K562 (cell line): Measurements from ENCODE around the gene EHMT2. TPM values are rescaled to one million over a fixed set of nuclear protein-coding genes. Genes with fewer than 3 reads are reported as not detected.

ENCODE experiments used
- ATF1 ChIP-seq, 2 experiments: fragments of 450-650 bp in 1 of 2; IDR thresholded peaks; 2 replicates each; pipeline ENCODE4 v1.6.1; 2016; ENCODE audit warnings: missing compliant biosample characterization in 1 of 2, missing genetic modification characterization in 1 of 2
- RBM14 ChIP-seq: fragments of 200-400 bp; formaldehyde crosslinking; IDR thresholded peaks from 2 replicates; pipeline ENCODE4 v1.6.1; 2018; ENCODE audit warnings: low read depth, mild to moderate bottlenecking, low read length, moderate library complexity, borderline replicate concordance; ENCODE audit not compliant: insufficient read depth
- RUNX1 ChIP-seq: sonication (generic); IDR thresholded peaks from 2 replicates; pipeline ENCODE4 v1.6.1; 2016; ENCODE audit warnings: antibody characterized with exemption, low read depth
- ZSCAN32 ChIP-seq: fragments of 450-650 bp; formaldehyde crosslinking; IDR thresholded peaks from 2 replicates; pipeline ENCODE4 v1.4.0; 2020; ENCODE audit warnings: mild to moderate bottlenecking, moderate library complexity
- polyA plus RNA-seq, 8 experiments: library from polyadenylated mRNA; depleted of rRNA in 4 of 8; stranded (reverse) in 5 of 8; unstranded in 3 of 8; fragments of >200 nt; fragmentation: Nextera tagmentation in 2 of 8; fragmentation: Illumina TruSeq in 1 of 8; extraction: Ambion mirVana in 2 of 8; extraction: Trizol in 1 of 8; gene quantifications; 2 replicates each; pipeline versions ENCODE4 v1.2.1 to v1.2.3, GENCODE V29; 2011 to 2014; ENCODE audit warnings: inconsistent platforms in 1 of 8, missing spikeins in 1 of 8
- total RNA-seq, 7 experiments: library from RNA; depleted of rRNA in 6 of 7; stranded (reverse); fragments of >200 nt in 6 of 7; fragmentation: Illumina TruSeq in 2 of 7; extraction: Trizol in 2 of 7; gene quantifications; 2 replicates each; pipeline versions ENCODE4 v1.2.1 to v1.2.3, GENCODE V29; 2011 to 2021; ENCODE audit warnings: low replicate concordance in 1 of 7
- TF ChIP-seq, protein P1 (sequence below): fragments of 450-650 bp; IDR thresholded peaks from 2 replicates; pipeline ENCODE4 v1.6.1; 2016; ENCODE audit warnings: mild to moderate bottlenecking, moderate library complexity

The EHMT2 gene
- total and polyA plus RNA-seq, 9 of the 15 experiments (the other 6 are each of a cell fraction or from before 2014, with no cell fraction given): 2.1 to 63.8 (median 38.5) TPM

DNA sequence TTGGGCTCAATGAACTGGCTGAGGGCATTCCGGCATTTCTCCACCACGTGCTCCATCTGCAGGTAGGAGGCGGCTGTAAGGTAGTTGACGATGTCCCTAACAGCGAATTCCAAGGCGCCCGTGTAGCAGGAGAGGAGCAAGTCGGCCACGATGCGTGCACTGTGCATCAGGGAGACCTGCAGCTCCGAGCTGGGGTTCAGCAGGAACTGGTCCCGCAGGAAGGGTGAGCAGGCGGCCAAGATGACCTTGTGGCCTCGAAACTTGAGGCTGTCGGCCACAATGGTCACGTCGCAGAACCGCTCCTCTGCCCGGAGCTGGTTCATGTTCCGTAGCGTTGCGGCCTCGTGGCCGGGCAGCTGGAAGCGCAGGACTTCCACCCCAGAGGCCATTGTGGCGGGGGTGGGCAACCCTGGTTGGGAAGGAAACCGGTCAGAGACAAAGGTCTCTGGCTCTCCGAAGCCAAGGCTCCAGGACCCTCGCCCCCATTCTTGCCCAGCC is 3.5 kb upstream of the EHMT2 start (continued):
- TF ChIP-seq, protein P1, sequence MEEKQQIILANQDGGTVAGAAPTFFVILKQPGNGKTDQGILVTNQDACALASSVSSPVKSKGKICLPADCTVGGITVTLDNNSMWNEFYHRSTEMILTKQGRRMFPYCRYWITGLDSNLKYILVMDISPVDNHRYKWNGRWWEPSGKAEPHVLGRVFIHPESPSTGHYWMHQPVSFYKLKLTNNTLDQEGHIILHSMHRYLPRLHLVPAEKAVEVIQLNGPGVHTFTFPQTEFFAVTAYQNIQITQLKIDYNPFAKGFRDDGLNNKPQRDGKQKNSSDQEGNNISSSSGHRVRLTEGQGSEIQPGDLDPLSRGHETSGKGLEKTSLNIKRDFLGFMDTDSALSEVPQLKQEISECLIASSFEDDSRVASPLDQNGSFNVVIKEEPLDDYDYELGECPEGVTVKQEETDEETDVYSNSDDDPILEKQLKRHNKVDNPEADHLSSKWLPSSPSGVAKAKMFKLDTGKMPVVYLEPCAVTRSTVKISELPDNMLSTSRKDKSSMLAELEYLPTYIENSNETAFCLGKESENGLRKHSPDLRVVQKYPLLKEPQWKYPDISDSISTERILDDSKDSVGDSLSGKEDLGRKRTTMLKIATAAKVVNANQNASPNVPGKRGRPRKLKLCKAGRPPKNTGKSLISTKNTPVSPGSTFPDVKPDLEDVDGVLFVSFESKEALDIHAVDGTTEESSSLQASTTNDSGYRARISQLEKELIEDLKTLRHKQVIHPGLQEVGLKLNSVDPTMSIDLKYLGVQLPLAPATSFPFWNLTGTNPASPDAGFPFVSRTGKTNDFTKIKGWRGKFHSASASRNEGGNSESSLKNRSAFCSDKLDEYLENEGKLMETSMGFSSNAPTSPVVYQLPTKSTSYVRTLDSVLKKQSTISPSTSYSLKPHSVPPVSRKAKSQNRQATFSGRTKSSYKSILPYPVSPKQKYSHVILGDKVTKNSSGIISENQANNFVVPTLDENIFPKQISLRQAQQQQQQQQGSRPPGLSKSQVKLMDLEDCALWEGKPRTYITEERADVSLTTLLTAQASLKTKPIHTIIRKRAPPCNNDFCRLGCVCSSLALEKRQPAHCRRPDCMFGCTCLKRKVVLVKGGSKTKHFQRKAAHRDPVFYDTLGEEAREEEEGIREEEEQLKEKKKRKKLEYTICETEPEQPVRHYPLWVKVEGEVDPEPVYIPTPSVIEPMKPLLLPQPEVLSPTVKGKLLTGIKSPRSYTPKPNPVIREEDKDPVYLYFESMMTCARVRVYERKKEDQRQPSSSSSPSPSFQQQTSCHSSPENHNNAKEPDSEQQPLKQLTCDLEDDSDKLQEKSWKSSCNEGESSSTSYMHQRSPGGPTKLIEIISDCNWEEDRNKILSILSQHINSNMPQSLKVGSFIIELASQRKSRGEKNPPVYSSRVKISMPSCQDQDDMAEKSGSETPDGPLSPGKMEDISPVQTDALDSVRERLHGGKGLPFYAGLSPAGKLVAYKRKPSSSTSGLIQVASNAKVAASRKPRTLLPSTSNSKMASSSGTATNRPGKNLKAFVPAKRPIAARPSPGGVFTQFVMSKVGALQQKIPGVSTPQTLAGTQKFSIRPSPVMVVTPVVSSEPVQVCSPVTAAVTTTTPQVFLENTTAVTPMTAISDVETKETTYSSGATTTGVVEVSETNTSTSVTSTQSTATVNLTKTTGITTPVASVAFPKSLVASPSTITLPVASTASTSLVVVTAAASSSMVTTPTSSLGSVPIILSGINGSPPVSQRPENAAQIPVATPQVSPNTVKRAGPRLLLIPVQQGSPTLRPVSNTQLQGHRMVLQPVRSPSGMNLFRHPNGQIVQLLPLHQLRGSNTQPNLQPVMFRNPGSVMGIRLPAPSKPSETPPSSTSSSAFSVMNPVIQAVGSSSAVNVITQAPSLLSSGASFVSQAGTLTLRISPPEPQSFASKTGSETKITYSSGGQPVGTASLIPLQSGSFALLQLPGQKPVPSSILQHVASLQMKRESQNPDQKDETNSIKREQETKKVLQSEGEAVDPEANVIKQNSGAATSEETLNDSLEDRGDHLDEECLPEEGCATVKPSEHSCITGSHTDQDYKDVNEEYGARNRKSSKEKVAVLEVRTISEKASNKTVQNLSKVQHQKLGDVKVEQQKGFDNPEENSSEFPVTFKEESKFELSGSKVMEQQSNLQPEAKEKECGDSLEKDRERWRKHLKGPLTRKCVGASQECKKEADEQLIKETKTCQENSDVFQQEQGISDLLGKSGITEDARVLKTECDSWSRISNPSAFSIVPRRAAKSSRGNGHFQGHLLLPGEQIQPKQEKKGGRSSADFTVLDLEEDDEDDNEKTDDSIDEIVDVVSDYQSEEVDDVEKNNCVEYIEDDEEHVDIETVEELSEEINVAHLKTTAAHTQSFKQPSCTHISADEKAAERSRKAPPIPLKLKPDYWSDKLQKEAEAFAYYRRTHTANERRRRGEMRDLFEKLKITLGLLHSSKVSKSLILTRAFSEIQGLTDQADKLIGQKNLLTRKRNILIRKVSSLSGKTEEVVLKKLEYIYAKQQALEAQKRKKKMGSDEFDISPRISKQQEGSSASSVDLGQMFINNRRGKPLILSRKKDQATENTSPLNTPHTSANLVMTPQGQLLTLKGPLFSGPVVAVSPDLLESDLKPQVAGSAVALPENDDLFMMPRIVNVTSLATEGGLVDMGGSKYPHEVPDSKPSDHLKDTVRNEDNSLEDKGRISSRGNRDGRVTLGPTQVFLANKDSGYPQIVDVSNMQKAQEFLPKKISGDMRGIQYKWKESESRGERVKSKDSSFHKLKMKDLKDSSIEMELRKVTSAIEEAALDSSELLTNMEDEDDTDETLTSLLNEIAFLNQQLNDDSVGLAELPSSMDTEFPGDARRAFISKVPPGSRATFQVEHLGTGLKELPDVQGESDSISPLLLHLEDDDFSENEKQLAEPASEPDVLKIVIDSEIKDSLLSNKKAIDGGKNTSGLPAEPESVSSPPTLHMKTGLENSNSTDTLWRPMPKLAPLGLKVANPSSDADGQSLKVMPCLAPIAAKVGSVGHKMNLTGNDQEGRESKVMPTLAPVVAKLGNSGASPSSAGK: peak; percentile 93
- TF ChIP-seq ZSCAN32 (0 out of 2 replicates have a peak, but pooled peaks have one; percentile 2), ATF1 (CRISPR knock-in tag; IDR thresholded peaks at IDR 0.05) (no peak), ATF1 (tag; IDR thresholded peaks at IDR 0.05) (peak; percentile 36; the same call in 1 of the 2 replicates), RBM14 (no peak), RUNX1 (no peak)
